Measurements from ENCODE around the gene APLP1.

DNA sequence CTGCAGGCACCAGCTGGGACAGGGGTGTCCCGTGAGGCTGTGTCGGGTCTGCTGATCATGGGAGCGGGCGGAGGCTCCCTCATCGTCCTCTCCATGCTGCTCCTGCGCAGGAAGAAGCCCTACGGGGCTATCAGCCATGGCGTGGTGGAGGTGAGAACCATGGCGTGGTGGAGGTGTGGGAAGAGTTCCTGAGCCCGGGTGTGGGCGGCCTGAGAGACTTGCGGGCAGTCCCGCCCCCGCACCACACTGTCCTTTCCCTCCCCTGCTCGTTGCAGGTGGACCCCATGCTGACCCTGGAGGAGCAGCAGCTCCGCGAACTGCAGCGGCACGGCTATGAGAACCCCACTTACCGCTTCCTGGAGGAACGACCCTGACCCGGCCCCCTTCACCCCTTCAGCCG is 10.7 kb downstream of the APLP1 start:
- TF ChIP-seq, protein P1, sequence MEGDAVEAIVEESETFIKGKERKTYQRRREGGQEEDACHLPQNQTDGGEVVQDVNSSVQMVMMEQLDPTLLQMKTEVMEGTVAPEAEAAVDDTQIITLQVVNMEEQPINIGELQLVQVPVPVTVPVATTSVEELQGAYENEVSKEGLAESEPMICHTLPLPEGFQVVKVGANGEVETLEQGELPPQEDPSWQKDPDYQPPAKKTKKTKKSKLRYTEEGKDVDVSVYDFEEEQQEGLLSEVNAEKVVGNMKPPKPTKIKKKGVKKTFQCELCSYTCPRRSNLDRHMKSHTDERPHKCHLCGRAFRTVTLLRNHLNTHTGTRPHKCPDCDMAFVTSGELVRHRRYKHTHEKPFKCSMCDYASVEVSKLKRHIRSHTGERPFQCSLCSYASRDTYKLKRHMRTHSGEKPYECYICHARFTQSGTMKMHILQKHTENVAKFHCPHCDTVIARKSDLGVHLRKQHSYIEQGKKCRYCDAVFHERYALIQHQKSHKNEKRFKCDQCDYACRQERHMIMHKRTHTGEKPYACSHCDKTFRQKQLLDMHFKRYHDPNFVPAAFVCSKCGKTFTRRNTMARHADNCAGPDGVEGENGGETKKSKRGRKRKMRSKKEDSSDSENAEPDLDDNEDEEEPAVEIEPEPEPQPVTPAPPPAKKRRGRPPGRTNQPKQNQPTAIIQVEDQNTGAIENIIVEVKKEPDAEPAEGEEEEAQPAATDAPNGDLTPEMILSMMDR (IDR thresholded peaks at IDR 0.05 in 4 of 5, conservative IDR thresholded peaks at IDR 0.05 in 1 of 5), result no peak
- no peak for TF ChIP-seq POLR2A (IDR thresholded peaks at IDR 0.05)

All from gastrocnemius medialis (tissue), 4 donors.